Vagina (tissue), 2 donors: ENCODE data around the gene ZPBP. TPM values are rescaled to one million over a fixed set of nuclear protein-coding genes. Genes with fewer than 3 reads are reported as not detected.

Experiments
- DNase-seq, 2 donors: peaks; one replicate each; pipeline ENCODE4 v3.0.0-alpha.2; 2017; ENCODE audit errors: extremely low spot score in 2 of 2
- H3K27ac ChIP-seq: fragments of 200-600 bp; sonication (generic); one replicate; pipeline ENCODE4 v1.5.1; 2019
- H3K27me3 ChIP-seq: fragments of 200-600 bp; sonication (generic); one replicate; pipeline ENCODE4 v1.5.1; 2019
- H3K36me3 ChIP-seq, 2 donors: fragments of 200-600 bp; sonication (generic); one replicate each; pipeline ENCODE4 v1.5.1; 2017 to 2019
- H3K4me1 ChIP-seq: fragments of 200-600 bp; sonication (generic); one replicate; pipeline ENCODE4 v1.5.1; 2019
- H3K4me3 ChIP-seq, 2 donors: fragments of 200-600 bp; sonication (generic); 1 replicate in 1 of 2; 2 replicates in 1 of 2; pipeline ENCODE4 v1.5.1; 2016 to 2019
- H3K9me3 ChIP-seq: fragments of 200-600 bp; sonication (generic); one replicate; pipeline ENCODE4 v1.5.1; 2019
- POLR2A ChIP-seq, 2 donors: fragments of 450-650 bp; IDR thresholded peaks; one replicate each; pipeline ENCODE4 v1.6.1; 2017; ENCODE audit warnings: antibody characterized with exemption in 2 of 2, mild to moderate bottlenecking in 2 of 2, moderate library complexity in 2 of 2
- POLR2AphosphoS5 ChIP-seq, 2 donors: sonication (generic); formaldehyde crosslinking; IDR thresholded peaks; one replicate each; pipeline ENCODE4 v1.9.0; 2017; ENCODE audit warnings: antibody characterized with exemption in 2 of 2, mild to moderate bottlenecking in 2 of 2, low read depth in 1 of 2; ENCODE audit not compliant: insufficient read depth in 1 of 2
- intact Hi-C: fragments of 100-400 bp; cut with DNase I; formaldehyde crosslinking; loops from one replicate; pipeline ENCODE4 v1.15.1; 2023
- total RNA-seq: library from RNA; depleted of rRNA; stranded (reverse); fragments of >200 nt; gene quantifications from one replicate; pipeline ENCODE4 v1.2.3, GENCODE V29; 2016
- TF ChIP-seq, protein P1 (sequence below), 3 experiments: fragments of 450-650 bp in 2 of 3; fragments of 200-600 bp in 1 of 3; sonication (generic) in 1 of 3; IDR thresholded peaks; one replicate each; pipeline ENCODE4 v1.5.1; 2017 to 2019; ENCODE audit warnings: antibody characterized with exemption in 3 of 3, mild to moderate bottlenecking in 2 of 3, moderate library complexity in 2 of 3

ZPBP gene
- total RNA-seq, 1 donor from 2014 or later = not detected

DNA sequence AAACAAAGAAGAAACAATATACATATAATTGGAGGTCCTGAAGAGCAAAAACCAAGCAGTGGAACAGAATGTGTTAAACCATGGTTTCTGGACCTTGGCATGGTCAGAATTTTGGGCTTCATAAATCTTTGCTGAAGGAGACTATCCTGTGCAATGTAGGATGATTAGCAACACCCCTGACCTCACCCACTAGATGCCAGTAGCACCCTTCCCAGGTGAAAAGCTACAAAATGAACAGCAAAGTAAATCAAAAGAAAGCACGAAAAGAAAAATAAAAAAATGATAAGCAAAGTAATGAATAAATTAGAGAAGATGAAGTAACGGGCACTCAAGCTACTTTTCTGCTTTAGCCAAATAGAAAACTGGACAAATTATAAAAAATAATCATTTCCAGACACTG is 19.2 kb upstream of the ZPBP start:
- no peak for TF ChIP-seq POLR2AphosphoS5 (IDR thresholded peaks at IDR 0.05; ENCODE audit: insufficient read depth in 1 of 2, low read depth in 1 of 2)
- no peak overlapping the region for H3K4me3 ChIP-seq
- H3K9me3 ChIP-seq = no peaks in the 10 kb centered on the region
- no peaks in the 10 kb centered on the region for H3K36me3 ChIP-seq
- no peaks in the 10 kb centered on the region for H3K27me3 ChIP-seq
- no peak overlapping the region for H3K27ac ChIP-seq
- intact Hi-C loops = no loop called here
- no peaks in the 10 kb centered on the region for H3K4me1 ChIP-seq
- DNase-seq = no peak

DNA sequence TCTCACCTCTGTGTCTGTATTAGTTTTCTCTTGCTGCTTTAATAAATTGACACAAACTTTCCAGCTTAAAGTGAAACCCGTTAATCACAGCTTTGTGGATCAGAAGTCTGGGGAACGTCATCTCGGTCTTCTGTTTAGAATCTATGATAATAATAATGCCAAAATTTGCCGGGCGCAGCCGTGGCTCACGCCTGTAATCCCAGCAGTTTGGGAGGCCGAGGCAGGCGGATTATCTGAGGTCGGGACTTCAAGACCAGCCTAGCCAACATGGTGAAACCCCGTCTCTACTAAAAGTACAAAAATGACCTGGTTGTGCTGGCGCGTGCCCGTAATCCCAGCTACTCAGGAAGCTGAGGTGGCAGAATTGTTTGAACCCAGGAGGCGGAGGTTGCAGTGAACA is 8.8 kb upstream of the ZPBP start:
- Histone ChIP-seq H3K27me3 (no peaks in the 10 kb centered on the region), H3K4me1 (no peaks in the 10 kb centered on the region), H3K36me3 (no peaks in the 10 kb centered on the region), H3K27ac (no peak overlapping the region), H3K9me3 (no peaks in the 10 kb centered on the region), H3K4me3 (no peak overlapping the region)
- DNase-seq = no peak
- TF ChIP-seq POLR2A (IDR thresholded peaks at IDR 0.05) = no peak
- TF ChIP-seq POLR2AphosphoS5 (IDR thresholded peaks at IDR 0.05; ENCODE audit: insufficient read depth in 1 of 2, low read depth in 1 of 2) = no peak
- TF ChIP-seq, protein P1, sequence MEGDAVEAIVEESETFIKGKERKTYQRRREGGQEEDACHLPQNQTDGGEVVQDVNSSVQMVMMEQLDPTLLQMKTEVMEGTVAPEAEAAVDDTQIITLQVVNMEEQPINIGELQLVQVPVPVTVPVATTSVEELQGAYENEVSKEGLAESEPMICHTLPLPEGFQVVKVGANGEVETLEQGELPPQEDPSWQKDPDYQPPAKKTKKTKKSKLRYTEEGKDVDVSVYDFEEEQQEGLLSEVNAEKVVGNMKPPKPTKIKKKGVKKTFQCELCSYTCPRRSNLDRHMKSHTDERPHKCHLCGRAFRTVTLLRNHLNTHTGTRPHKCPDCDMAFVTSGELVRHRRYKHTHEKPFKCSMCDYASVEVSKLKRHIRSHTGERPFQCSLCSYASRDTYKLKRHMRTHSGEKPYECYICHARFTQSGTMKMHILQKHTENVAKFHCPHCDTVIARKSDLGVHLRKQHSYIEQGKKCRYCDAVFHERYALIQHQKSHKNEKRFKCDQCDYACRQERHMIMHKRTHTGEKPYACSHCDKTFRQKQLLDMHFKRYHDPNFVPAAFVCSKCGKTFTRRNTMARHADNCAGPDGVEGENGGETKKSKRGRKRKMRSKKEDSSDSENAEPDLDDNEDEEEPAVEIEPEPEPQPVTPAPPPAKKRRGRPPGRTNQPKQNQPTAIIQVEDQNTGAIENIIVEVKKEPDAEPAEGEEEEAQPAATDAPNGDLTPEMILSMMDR (IDR thresholded peaks at IDR 0.05) = no peak
- intact Hi-C loops = no loop called here

DNA sequence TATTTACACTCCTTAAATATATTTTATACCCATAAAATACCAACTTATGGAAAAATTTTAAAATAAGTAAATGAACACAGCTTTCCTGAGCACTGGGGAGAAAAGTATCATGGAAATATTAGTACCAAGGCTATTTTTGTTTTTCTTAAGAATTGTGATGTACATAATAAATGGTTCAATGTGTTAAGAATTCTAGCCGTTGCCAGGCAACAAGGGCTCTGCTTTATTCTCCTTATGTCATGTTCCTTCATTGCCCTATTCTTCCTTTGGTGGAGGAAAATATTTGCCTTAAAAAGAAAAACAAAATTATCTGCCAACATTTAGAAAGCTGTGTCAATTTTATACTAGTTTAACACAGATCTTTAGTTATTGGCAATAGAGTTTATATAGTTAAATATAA is 2.6 kb upstream of the ZPBP start:
- no peaks in the 10 kb centered on the region for H3K9me3 ChIP-seq
- H3K4me1 ChIP-seq = no peaks in the 10 kb centered on the region
- intact Hi-C loops = no loop called here
- no peaks in the 10 kb centered on the region for H3K27me3 ChIP-seq
- DNase-seq = no peak
- no peak overlapping the region for H3K4me3 ChIP-seq
- no peak for TF ChIP-seq POLR2AphosphoS5 (IDR thresholded peaks at IDR 0.05; ENCODE audit: insufficient read depth in 1 of 2, low read depth in 1 of 2)
- no peak for TF ChIP-seq POLR2A (IDR thresholded peaks at IDR 0.05)
- TF ChIP-seq, protein P1 (IDR thresholded peaks at IDR 0.05) = no peak
- no peaks in the 10 kb centered on the region for H3K36me3 ChIP-seq
- no peak overlapping the region for H3K27ac ChIP-seq

DNA sequence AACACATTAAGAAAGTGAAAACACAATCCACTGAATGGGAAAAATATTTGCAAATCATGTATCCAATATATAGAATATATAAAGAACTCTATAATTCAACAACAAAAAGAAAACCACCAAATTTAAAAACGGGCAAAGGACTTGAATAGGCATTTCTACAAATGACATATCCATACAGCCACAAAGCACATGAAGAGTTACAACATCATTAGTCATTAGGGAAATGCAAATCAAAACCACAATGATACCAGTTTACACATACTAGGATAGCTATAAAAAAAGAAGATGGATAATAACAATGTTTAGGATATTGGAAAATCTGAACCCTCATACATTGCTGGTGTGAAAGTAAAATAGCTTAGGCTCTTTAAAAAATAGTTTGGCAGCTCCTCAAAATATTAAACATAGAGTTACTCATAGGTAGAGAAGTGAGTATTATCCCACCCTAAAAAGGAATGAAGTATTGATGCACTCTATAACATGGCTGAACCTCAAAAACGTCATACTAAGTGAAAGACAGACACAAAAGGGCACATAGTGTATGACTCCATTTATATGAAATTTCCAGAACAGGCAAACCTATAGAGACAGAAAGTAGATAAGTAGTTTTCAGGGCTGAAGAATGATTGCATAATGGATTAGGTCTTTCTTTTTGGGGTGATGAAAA is 4.5 kb downstream of the ZPBP start:
- no peak overlapping the region for H3K27ac ChIP-seq
- intact Hi-C loops = no loop called here
- H3K27me3 ChIP-seq = no peaks in the 10 kb centered on the region
- no peak for DNase-seq
- no peak overlapping the region for H3K4me3 ChIP-seq
- H3K9me3 ChIP-seq = no peaks in the 10 kb centered on the region
- TF ChIP-seq POLR2AphosphoS5 (IDR thresholded peaks at IDR 0.05; ENCODE audit: insufficient read depth in 1 of 2, low read depth in 1 of 2) (no peak), POLR2A (IDR thresholded peaks at IDR 0.05) (no peak)
- TF ChIP-seq, protein P1 (IDR thresholded peaks at IDR 0.05) = no peak
- H3K4me1 ChIP-seq = no peaks in the 10 kb centered on the region
- no peaks in the 10 kb centered on the region for H3K36me3 ChIP-seq

DNA sequence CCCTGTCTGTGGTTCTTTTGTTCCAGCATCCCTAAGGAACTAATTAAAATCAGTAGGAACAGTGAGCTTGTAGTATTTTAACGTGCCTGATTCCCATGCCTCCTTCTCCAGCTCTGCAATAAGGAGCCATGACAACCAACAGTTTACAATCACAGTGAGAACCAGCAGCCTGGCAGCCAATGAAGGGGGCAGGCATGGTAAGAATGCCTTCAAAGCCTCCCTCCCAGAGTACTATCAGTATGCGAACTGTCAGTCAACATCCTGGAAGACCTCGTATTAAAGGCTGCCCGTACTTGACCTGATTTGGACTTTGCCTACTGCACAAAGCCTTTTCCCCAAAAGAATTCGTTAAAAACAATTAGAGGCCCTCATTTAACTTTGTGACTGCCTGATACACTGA is 7.7 kb downstream of the ZPBP start:
- no peak overlapping the region for H3K27ac ChIP-seq
- DNase-seq = no peak
- no peak overlapping the region for H3K4me3 ChIP-seq
- TF ChIP-seq, protein P1 (IDR thresholded peaks at IDR 0.05) = no peak
- TF ChIP-seq POLR2A (IDR thresholded peaks at IDR 0.05) (no peak), POLR2AphosphoS5 (IDR thresholded peaks at IDR 0.05; ENCODE audit: insufficient read depth in 1 of 2, low read depth in 1 of 2) (no peak)
- no peaks in the 10 kb centered on the region for H3K4me1 ChIP-seq
- no peaks in the 10 kb centered on the region for H3K27me3 ChIP-seq
- intact Hi-C loops = no loop called here
- H3K36me3 ChIP-seq = no peaks in the 10 kb centered on the region
- H3K9me3 ChIP-seq = no peaks in the 10 kb centered on the region
